Measurements from ENCODE around the gene SLC1A2.

DNA sequence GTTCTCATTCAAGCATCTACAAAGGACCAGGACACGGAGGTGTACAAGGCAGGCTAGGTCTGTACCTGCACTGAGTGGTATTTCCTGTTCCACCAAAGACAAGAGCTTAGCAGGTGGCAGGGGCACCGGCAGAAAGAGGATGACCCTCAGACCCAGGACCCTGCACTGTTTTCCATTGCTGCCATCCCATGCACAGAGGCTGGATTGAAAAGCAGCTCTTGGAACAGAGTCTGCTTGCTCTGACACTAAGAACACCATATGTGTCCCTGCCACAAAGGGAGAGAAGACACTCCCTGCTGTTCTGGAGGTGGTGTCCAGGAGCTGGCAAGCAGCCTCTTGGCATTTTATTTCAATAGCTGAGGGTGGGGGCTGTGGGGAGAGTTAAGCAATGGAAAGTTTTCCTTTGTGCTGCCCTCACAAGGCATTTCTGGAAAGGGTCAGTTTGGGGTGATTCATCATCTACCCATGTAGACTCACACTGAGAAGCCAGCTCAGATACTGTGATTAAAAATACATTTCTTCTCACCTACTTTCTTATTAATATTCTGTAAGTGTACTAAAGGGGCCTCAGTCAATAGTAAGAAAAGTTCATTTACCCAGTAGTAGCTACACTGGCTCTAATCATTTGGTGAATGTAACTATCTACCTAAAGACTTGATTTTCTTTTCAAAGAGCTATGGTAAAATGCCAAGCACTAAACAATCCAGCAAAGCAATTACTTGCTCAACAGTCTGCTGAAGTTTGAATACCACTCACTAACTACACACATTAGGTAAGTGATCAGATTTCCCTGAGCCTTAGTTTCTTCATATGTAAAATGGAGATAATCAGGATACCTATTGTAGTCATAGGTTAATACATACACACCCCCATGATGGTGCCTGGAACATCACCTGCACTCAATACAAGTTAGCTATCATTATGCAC lies 55.2 kb downstream of the SLC1A2 start:
- TF ChIP-seq, protein P1, sequence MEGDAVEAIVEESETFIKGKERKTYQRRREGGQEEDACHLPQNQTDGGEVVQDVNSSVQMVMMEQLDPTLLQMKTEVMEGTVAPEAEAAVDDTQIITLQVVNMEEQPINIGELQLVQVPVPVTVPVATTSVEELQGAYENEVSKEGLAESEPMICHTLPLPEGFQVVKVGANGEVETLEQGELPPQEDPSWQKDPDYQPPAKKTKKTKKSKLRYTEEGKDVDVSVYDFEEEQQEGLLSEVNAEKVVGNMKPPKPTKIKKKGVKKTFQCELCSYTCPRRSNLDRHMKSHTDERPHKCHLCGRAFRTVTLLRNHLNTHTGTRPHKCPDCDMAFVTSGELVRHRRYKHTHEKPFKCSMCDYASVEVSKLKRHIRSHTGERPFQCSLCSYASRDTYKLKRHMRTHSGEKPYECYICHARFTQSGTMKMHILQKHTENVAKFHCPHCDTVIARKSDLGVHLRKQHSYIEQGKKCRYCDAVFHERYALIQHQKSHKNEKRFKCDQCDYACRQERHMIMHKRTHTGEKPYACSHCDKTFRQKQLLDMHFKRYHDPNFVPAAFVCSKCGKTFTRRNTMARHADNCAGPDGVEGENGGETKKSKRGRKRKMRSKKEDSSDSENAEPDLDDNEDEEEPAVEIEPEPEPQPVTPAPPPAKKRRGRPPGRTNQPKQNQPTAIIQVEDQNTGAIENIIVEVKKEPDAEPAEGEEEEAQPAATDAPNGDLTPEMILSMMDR (IDR thresholded peaks at IDR 0.05; ENCODE audit: insufficient read depth, low read depth, low read length) = no peak
- no peak for TF ChIP-seq EZH2 (IDR thresholded peaks at IDR 0.05; ENCODE audit: insufficient read depth, low read length)
